Adipocyte (in vitro differentiated cells): Measurements from ENCODE around the gene NINJ1.

Source experiments
- DNase-seq: peaks from one replicate; pipeline ENCODE4 v3.0.0-alpha.2; 2015; ENCODE audit warnings: low read depth
- H3K27me3 ChIP-seq: replicated peaks from 2 replicates; pipeline ENCODE4 v1.7.0; 2013; ENCODE audit warnings: mild to moderate bottlenecking, low read length, moderate library complexity; ENCODE audit not compliant: control insufficient read depth, insufficient read depth
- H3K36me3 ChIP-seq: 2 replicates; pipeline ENCODE4 v1.7.0; 2013; ENCODE audit warnings: low read length, mild to moderate bottlenecking, moderate library complexity; ENCODE audit not compliant: control insufficient read depth, insufficient read depth, severe bottlenecking
- H3K4me1 ChIP-seq: 2 replicates; pipeline ENCODE4 v1.7.0; 2013; ENCODE audit warnings: mild to moderate bottlenecking, low read length, moderate library complexity; ENCODE audit not compliant: control insufficient read depth, insufficient read depth
- H3K4me3 ChIP-seq: 2 replicates; pipeline ENCODE4 v1.7.0; 2013; ENCODE audit warnings: mild to moderate bottlenecking, low read length, moderate library complexity
- H3K9ac ChIP-seq: 2 replicates; pipeline ENCODE4 v1.7.0; 2013; ENCODE audit warnings: mild to moderate bottlenecking, low read length, moderate library complexity
- H3K9me3 ChIP-seq: 2 replicates; pipeline ENCODE4 v1.7.0; 2013; ENCODE audit warnings: mild to moderate bottlenecking, low read length, moderate library complexity; ENCODE audit not compliant: control insufficient read depth

NINJ1 gene

GRCh38 chr9:93093877-93094657 is 40.0 kb downstream of the NINJ1 start:
- no peak overlapping the region for H3K4me3 ChIP-seq
- peaks cover 22% of the 10 kb centered on the region for H3K4me1 ChIP-seq
- no peak for DNase-seq
- H3K27me3 ChIP-seq, result no peaks in the 10 kb centered on the region
- H3K36me3 ChIP-seq, result no peaks in the 10 kb centered on the region
- H3K9ac ChIP-seq, result no peak overlapping the region
- H3K9me3 ChIP-seq, result peaks cover 22% of the 10 kb centered on the region

DNA sequence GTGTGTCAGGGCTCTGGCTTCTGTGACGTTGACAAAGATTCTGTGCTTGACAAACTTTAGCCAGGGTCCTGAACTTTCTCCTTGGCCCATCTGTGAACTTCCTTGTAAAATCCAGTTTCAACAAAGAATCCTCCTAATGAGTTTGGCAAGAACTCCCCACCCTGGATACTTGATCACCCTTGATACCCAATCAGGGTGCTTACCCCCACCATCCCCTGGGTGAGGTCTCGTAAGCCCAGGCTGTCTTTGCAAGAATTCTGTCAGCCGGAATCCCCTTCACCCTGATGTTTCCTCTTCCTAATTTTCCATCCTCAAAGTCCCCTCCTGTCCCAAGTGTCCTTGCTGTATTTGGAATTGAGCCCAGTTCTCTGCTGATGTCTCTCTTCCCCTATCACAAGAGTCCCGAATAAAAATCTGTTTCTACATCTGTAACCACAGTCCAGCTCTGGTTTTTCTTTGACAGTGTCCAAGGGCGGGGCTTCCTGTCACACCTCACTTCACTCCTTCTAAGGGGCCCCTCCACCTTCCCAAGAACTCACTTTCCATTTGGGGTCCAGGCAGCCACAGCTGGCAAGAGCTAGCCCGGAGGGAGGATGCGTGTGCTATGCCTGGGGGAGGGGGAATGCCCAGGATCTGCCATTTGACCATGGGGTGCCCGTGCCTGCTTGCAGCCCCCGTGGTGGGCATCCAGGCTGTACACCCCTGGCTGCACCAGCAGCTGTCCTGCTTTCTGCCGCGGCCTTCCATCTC is 40.7 kb downstream of the NINJ1 start:
- Histone ChIP-seq H3K9me3 (peaks cover 22% of the 10 kb centered on the region), H3K4me1 (peaks cover 17% of the 10 kb centered on the region), H3K9ac (no peak overlapping the region), H3K4me3 (no peak overlapping the region), H3K27me3 (no peaks in the 10 kb centered on the region), H3K36me3 (no peaks in the 10 kb centered on the region)
- peak; percentile 20 for DNase-seq

DNA sequence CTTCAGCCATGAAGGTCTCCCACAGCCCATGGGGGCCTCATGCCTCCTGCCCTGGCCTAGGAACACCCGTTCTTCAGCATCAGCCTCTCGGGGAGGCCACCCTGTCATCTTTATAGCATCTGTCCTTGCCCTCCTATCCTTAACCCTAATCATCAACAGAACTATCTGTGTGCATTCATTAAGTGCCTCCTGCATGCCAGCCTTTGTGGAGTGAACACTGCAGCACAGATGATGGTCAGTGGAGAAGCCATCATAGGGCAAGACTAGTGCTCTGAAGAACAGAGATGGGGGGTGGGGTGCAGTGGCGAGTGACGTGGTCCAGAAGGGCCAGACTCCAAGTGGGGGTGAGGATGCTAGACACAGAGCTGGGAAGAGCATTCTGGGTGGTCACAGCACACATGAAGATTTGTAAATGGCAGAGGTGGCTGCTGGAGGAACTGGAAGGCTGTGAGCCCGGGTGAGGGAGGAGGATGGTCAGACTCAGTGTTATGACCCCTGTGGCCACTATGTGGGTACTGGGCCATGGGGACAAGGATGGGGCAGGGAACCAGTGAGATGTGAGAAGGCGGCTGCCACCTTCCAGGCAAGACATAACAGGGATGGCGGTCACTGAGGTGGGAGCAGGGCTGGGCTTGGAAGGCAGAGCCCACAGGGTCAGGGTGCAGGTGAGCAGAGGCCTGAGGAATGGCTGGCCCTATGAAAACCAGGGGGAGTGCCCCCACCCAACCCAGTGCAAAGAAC is 41.6 kb downstream of the NINJ1 start:
- H3K27me3 ChIP-seq, result no peaks in the 10 kb centered on the region
- no peak overlapping the region for H3K4me3 ChIP-seq
- H3K4me1 ChIP-seq, result peaks cover 8% of the 10 kb centered on the region
- DNase-seq, result no peak
- H3K36me3 ChIP-seq, result no peaks in the 10 kb centered on the region
- H3K9ac ChIP-seq, result no peak overlapping the region
- peaks cover 22% of the 10 kb centered on the region for H3K9me3 ChIP-seq

DNA sequence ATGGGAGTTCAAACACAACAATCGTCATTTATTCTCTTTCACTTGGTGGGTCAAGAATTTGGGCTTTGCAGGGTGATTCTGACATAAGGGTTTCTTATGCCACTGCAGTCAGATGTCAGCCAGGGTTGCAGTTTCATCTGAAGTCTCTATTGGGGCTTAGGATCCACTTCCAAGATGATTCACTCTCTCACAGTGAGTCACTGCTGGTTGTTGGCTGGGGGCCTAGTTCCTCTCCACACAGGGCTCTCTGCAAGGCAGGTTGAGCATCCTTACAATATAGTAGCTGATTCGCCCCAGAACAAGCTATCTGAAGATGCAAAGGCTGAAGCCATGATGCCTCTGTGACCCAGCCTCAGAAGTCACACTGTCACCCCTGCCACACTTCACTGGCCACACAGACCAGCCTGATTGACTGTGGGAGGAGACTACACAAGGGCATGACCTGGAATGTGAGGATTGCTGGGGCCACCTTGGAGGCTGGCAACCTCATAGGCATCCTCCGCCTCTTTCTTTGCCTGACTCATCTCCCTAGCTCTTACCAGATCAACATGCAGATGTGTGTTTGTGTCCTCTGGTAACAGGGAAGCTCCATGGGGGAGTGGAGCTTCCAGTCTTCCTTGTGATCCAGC is 42.5 kb downstream of the NINJ1 start:
- H3K9me3 ChIP-seq, result peaks cover 22% of the 10 kb centered on the region
- no peaks in the 10 kb centered on the region for H3K36me3 ChIP-seq
- no peaks in the 10 kb centered on the region for H3K27me3 ChIP-seq
- DNase-seq, result peak; percentile 57
- no peak overlapping the region for H3K4me3 ChIP-seq
- H3K9ac ChIP-seq, result no peak overlapping the region
- H3K4me1 ChIP-seq, result no peaks in the 10 kb centered on the region

DNA sequence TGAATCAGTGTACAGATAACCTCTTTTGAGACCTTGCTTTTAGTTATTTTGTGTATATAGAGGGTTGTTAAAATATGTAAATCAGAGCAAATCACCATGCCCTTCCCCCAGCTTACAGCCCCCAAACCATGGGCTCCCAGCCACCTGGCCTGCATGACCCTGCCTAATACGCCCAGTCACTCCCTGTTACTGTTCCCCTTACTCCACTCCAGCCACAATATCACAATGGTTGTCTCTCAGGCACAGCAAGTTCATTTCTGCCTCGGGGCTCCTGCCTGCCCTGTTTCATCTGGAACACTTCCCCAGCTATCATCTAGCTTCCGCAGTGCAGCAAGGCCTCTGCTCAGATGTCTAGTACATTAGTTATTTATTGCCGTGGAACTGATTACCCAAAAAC is 43.0 kb downstream of the NINJ1 start:
- Histone ChIP-seq H3K27me3 (no peaks in the 10 kb centered on the region), H3K4me3 (no peak overlapping the region), H3K36me3 (no peaks in the 10 kb centered on the region), H3K9me3 (peaks cover 22% of the 10 kb centered on the region), H3K9ac (no peak overlapping the region), H3K4me1 (no peaks in the 10 kb centered on the region)
- DNase-seq, result no peak

GRCh38 chr9:93090091-93090655 is 43.9 kb downstream of the NINJ1 start:
- Histone ChIP-seq H3K9ac (no peak overlapping the region), H3K36me3 (no peaks in the 10 kb centered on the region), H3K4me3 (no peak overlapping the region), H3K27me3 (no peaks in the 10 kb centered on the region), H3K4me1 (no peaks in the 10 kb centered on the region), H3K9me3 (peaks cover 25% of the 10 kb centered on the region)
- no peak for DNase-seq

DNA sequence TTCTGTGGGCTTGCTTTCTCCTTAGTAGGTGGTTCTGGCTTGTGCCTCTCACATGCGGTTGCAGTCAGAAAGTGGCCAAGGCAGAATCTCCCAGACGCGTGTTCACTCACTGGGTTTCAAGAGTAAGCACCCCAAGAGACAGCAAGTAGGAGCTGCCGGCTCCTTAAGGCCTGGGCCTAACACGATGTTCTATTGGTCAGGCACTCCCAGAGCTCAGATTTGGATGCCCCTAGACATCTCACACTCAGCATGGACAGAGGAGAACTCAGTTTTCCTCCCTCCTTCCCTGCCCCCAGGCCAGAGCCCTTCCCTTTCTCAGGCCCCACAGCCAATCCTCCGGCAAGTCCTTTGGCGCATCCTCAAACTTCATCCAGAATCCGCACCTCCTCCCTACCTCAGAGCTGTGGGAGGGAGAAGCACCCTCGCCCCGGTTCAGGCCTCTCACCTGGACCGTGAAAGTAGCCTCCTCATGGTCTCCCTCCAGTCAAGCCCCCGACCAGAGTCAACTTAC is 44.5 kb downstream of the NINJ1 start:
- Histone ChIP-seq H3K9me3 (peaks cover 25% of the 10 kb centered on the region), H3K9ac (no peak overlapping the region), H3K4me3 (no peak overlapping the region), H3K27me3 (no peaks in the 10 kb centered on the region), H3K4me1 (no peaks in the 10 kb centered on the region), H3K36me3 (no peaks in the 10 kb centered on the region)
- no peak for DNase-seq

DNA sequence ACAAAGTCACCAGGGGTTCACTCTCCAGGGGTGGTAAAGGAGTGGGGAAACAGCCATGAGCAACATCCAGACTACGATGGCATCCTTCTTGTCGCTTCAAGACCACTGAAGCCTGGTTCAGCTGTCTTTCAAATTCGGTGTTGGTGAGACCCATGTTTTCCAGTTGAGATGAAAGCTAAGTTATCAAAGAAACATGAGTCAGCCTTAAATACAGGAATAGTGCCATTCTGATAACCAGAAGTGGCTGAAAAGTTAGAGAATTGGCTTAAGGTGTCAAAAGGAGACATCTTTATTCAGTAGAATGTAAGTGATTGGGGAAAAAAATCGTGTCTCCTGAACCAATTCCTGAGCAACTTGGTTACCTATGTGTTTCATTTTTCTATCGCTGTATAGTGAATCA is 45.0 kb downstream of the NINJ1 start:
- H3K4me1 ChIP-seq, result no peaks in the 10 kb centered on the region
- no peak for DNase-seq

DNA sequence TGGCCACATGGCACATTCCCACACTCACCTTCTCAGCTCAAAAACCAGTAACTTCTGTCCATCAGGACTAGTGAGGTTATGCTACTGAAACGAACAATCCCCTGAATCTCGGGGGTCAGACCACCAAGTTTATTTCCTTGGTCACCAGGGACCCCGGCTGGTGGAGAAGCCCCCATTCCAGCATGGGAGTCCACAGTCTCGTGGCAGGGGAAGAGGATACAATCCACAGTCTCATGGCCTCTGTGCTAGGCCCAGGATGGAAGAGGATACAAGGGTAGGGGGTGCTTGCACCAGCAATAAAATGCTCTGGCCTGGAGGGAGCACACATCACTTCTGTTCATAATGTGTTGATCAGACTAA is 45.4 kb downstream of the NINJ1 start:
- Histone ChIP-seq H3K9me3 (peaks cover 25% of the 10 kb centered on the region), H3K27me3 (no peaks in the 10 kb centered on the region), H3K4me3 (no peak overlapping the region), H3K36me3 (no peaks in the 10 kb centered on the region), H3K9ac (no peak overlapping the region), H3K4me1 (no peaks in the 10 kb centered on the region)
- DNase-seq, result no peak

More for the DNA sequence above, 45.0 kb downstream of the NINJ1 start:
- H3K9me3 ChIP-seq, result peaks cover 25% of the 10 kb centered on the region
- H3K27me3 ChIP-seq, result no peaks in the 10 kb centered on the region
- no peak overlapping the region for H3K4me3 ChIP-seq
- no peaks in the 10 kb centered on the region for H3K36me3 ChIP-seq
- H3K9ac ChIP-seq, result no peak overlapping the region

DNA sequence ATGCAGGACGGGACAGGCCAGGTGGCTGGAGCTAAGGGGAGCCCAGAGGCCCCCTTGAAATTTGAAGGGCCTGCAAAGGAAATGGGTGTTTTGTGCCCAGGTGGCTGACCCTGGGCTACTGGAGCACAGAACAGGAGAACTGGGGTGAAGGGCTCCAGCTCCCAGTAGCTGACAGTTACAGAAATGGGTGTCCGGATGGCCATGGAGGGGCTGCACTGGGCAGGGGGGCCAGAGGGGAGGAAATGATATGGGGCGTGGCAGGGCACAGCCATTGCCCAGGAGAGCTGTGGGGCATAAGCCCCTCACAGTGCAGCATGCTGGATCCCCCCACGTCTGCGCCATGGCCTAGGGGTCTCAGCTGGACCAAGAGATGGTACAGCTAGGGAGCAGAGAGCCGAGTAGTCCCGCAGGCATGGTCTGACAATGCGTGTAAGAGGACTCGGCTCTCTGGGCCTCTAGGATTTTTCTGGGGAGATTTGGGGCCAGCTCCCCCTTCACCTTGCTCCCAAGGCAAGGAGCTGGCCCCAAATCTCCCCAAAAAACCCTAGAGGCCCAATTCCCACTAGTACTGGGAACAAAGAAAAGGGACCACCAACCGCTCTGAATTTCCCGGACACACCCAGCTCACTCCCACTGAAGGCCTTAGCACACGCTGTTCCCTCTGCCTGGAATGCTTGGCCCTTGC is 45.9 kb downstream of the NINJ1 start:
- Histone ChIP-seq H3K36me3 (no peaks in the 10 kb centered on the region), H3K4me3 (no peak overlapping the region), H3K9me3 (peaks cover 25% of the 10 kb centered on the region), H3K27me3 (no peaks in the 10 kb centered on the region), H3K4me1 (peaks cover 3% of the 10 kb centered on the region), H3K9ac (no peak overlapping the region)
- DNase-seq, result no peak
